Measurements from ENCODE around the gene UBFD1. TPM values are rescaled to one million over a fixed set of nuclear protein-coding genes. Genes with fewer than 3 reads are reported as not detected.
A peak's percentile ranks its signal among the peaks of the same experiment; 100 is the strongest.

UBFD1 gene
- total and polyA plus RNA-seq, 2 donors from 2014 or later, result 20.8 to 52.8 TPM

DNA sequence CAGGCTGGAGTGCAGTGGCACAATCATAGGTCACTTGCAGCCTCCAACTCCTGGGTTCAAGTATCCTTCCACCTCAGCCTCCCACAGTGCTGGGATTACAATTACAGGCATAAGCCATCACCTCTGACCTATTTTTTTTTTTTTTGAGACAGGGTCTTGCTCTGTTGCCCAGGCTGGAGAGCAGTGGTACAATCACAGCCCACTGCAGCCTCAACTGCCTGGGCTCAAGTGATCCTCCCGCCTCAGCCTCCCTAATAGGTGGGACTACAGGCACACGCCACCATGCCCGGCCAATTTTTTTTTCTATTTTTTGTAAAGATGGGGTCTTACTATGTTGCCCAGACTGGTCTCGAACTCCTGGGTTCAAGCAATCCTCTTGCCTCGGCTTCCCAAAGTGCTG, 41.6 kb upstream of the UBFD1 start:
- no peaks in the 10 kb centered on the region for H3K9me3 ChIP-seq (ENCODE audit: control insufficient read depth in 2 of 3, insufficient read depth in 1 of 3, low read length in 3 of 3)
- H3K9ac ChIP-seq (ENCODE audit: low read length in 3 of 3), result no peak overlapping the region
- intact Hi-C loops (cut with DNase I), result no loop called here
- FAIRE-seq (no peak), DNase-seq (peak in 1 of 5 donors; percentile 26)
- H3K4me3 ChIP-seq (ENCODE audit: low read length in 3 of 3), result no peak overlapping the region
- TF ChIP-seq, protein P1, sequence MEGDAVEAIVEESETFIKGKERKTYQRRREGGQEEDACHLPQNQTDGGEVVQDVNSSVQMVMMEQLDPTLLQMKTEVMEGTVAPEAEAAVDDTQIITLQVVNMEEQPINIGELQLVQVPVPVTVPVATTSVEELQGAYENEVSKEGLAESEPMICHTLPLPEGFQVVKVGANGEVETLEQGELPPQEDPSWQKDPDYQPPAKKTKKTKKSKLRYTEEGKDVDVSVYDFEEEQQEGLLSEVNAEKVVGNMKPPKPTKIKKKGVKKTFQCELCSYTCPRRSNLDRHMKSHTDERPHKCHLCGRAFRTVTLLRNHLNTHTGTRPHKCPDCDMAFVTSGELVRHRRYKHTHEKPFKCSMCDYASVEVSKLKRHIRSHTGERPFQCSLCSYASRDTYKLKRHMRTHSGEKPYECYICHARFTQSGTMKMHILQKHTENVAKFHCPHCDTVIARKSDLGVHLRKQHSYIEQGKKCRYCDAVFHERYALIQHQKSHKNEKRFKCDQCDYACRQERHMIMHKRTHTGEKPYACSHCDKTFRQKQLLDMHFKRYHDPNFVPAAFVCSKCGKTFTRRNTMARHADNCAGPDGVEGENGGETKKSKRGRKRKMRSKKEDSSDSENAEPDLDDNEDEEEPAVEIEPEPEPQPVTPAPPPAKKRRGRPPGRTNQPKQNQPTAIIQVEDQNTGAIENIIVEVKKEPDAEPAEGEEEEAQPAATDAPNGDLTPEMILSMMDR (IDR thresholded peaks at IDR 0.05; ENCODE audit: borderline replicate concordance, extremely low read depth, insufficient read depth), result no peak
- H3K27me3 ChIP-seq (ENCODE audit: control insufficient read depth, insufficient read depth, low read length), result no peaks in the 10 kb centered on the region
- no peak overlapping the region for H3K27ac ChIP-seq (ENCODE audit: low read depth in 2 of 2, low read length in 2 of 2)
- no peaks in the 10 kb centered on the region for H3K36me3 ChIP-seq (ENCODE audit: control insufficient read depth in 2 of 3, insufficient read depth in 3 of 3, low read length in 3 of 3)
- no peaks in the 10 kb centered on the region for H3K4me1 ChIP-seq (ENCODE audit: control insufficient read depth in 2 of 3, insufficient read depth in 2 of 3, low read depth in 1 of 3, low read length in 3 of 3)

DNA sequence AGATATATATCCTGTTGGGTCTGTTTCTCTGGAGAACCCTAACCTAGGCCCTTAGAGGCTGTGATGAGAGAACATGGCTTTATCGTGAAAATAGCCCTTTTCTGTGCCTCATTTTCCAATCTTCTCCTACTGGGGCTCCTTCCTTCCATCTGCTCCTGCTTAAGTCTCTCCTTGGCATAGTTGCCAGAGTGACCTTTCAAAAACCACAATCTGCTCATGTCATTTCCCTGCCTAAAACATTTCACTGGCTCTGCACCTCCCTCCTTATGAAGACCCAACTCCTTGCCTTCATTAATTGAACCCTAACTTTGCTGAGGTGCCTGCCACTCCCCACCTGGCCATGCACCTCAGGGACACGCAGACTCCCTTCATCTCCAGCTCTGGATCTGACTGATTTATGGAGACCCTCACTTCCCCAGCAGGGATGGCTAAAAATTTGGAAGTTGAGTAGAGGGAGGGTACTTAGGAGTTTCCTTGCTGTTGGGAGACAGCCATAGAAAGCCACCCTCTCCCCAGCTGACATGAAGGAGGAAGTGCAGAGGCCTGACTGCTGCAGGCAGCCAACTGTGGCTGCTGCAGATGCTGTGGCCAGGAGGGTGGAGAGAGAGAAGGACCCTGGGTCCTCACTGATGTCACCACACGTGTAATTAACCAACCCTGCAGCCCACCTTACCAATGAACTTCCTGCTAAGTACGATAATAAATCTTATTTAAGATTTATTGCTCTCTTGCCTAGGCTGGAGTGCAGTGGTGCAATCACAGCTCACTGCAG, 41.0 kb upstream of the UBFD1 start:
- Histone ChIP-seq H3K4me1 (ENCODE audit: control insufficient read depth in 2 of 3, insufficient read depth in 2 of 3, low read depth in 1 of 3, low read length in 3 of 3) (no peaks in the 10 kb centered on the region), H3K9me3 (ENCODE audit: control insufficient read depth in 2 of 3, insufficient read depth in 1 of 3, low read length in 3 of 3) (no peaks in the 10 kb centered on the region), H3K36me3 (ENCODE audit: control insufficient read depth in 2 of 3, insufficient read depth in 3 of 3, low read length in 3 of 3) (no peaks in the 10 kb centered on the region), H3K9ac (ENCODE audit: low read length in 3 of 3) (no peak overlapping the region), H3K27me3 (ENCODE audit: control insufficient read depth, insufficient read depth, low read length) (no peaks in the 10 kb centered on the region), H3K4me3 (ENCODE audit: low read length in 3 of 3) (no peak overlapping the region), H3K27ac (ENCODE audit: low read depth in 2 of 2, low read length in 2 of 2) (no peak overlapping the region)
- FAIRE-seq, result no peak
- intact Hi-C loops (cut with DNase I), result no loop called here
- DNase-seq, result peak in 2 of 5 donors; percentile 11 to 46
- TF ChIP-seq, protein P1 (IDR thresholded peaks at IDR 0.05; ENCODE audit: borderline replicate concordance, extremely low read depth, insufficient read depth), result no peak

- Histone ChIP-seq H3K9me3 (ENCODE audit: control insufficient read depth in 2 of 3, insufficient read depth in 1 of 3, low read length in 3 of 3) (no peaks in the 10 kb centered on the region), H3K27ac (ENCODE audit: low read depth in 2 of 2, low read length in 2 of 2) (no peak overlapping the region), H3K4me1 (ENCODE audit: control insufficient read depth in 2 of 3, insufficient read depth in 2 of 3, low read depth in 1 of 3, low read length in 3 of 3) (no peaks in the 10 kb centered on the region), H3K4me3 (ENCODE audit: low read length in 3 of 3) (no peak overlapping the region), H3K27me3 (ENCODE audit: control insufficient read depth, insufficient read depth, low read length) (no peaks in the 10 kb centered on the region), H3K36me3 (ENCODE audit: control insufficient read depth in 2 of 3, insufficient read depth in 3 of 3, low read length in 3 of 3) (peaks cover 4 to 11% (median 8%) of the 10 kb centered on the region in 3 donors), H3K9ac (ENCODE audit: low read length in 3 of 3) (no peak overlapping the region)
- FAIRE-seq (no peak), DNase-seq (no peak)
- intact Hi-C loops (cut with DNase I), result no loop called here
- TF ChIP-seq, protein P1 (IDR thresholded peaks at IDR 0.05; ENCODE audit: borderline replicate concordance, extremely low read depth, insufficient read depth), result no peak
Measured at GRCh38 chr16:23518435-23518891, 39.1 kb upstream of the UBFD1 start.

Measured in kidney (tissue), 14 donors.